HG02870 (cell line): ENCODE measurements around the gene EPHB2.
"Not testable (repeated sequence)": the region's sequence is repeated elsewhere in the genome, so short reads cannot be mapped to it uniquely, and the experiment has no call there.

ENCODE experiments used
- ATAC-seq: cut with Tn5 transposase; IDR thresholded peaks from one replicate; pipeline ENCODE4 v1.9.1; 2021; ENCODE audit warnings: mild to moderate bottlenecking, moderate library complexity; ENCODE audit not compliant: unreplicated experiment

Gene EPHB2

GRCh38 chr1:22710701-22711049 lies at the start of gene EPHB2:
EPHB2 (plus strand) TSS chr1:22710839; CDS start chr1:22710983, 144 bp downstream.
- no peak for ATAC-seq

GRCh38 chr1:22661880-22662279 lies 48.8 kb upstream of the EPHB2 start:
- ATAC-seq: no peak

- ATAC-seq: no peak
Observed at GRCh38 chr1:22662318-22662717, 48.3 kb upstream of the EPHB2 start.

- ATAC-seq: no peak
Observed at GRCh38 chr1:22662986-22663408, 47.6 kb upstream of the EPHB2 start.

- ATAC-seq: no peak
Observed at GRCh38 chr1:22665752-22666151, 44.9 kb upstream of the EPHB2 start.

- no peak for ATAC-seq
Observed at GRCh38 chr1:22666412-22666811, 44.2 kb upstream of the EPHB2 start.

GRCh38 chr1:22668840-22669239 lies 41.8 kb upstream of the EPHB2 start:
- not testable (repeated sequence) for ATAC-seq

GRCh38 chr1:22670352-22670975 lies 40.2 kb upstream of the EPHB2 start:
- ATAC-seq: no peak

GRCh38 chr1:22671999-22672398 lies 38.6 kb upstream of the EPHB2 start:
- no peak for ATAC-seq

- no peak for ATAC-seq
Observed at GRCh38 chr1:22673486-22674409, 36.9 kb upstream of the EPHB2 start.

GRCh38 chr1:22674410-22674749 lies 36.3 kb upstream of the EPHB2 start:
- ATAC-seq: no peak

- ATAC-seq: not testable (repeated sequence)
Observed at GRCh38 chr1:22676151-22676550, 34.5 kb upstream of the EPHB2 start.

- no peak for ATAC-seq
Observed at GRCh38 chr1:22676916-22677583, 33.6 kb upstream of the EPHB2 start.

- ATAC-seq: no peak
Observed at GRCh38 chr1:22677931-22678896, 32.4 kb upstream of the EPHB2 start.

GRCh38 chr1:22680726-22681125 lies 29.9 kb upstream of the EPHB2 start:
- no peak for ATAC-seq

GRCh38 chr1:22681556-22682276 lies 28.9 kb upstream of the EPHB2 start:
- ATAC-seq: no peak

- no peak for ATAC-seq
Observed at GRCh38 chr1:22683547-22683946, 27.1 kb upstream of the EPHB2 start.

- ATAC-seq: no peak
Observed at GRCh38 chr1:22685591-22686059, 25.0 kb upstream of the EPHB2 start.

- ATAC-seq: no peak
Observed at GRCh38 chr1:22687191-22687590, 23.4 kb upstream of the EPHB2 start.

GRCh38 chr1:22688466-22688865 lies 22.2 kb upstream of the EPHB2 start:
- ATAC-seq: no peak
